SH-SY5Y (cell line): ENCODE data around the gene GREB1L.

Experiments used
- GATA2 ChIP-seq: IDR thresholded peaks from 2 replicates; pipeline ENCODE4 v1.6.1; 2011; ENCODE audit warnings: mild to moderate bottlenecking, low read depth, low read length
- GATA3 ChIP-seq: IDR thresholded peaks from 2 replicates; pipeline ENCODE4 v1.6.1; 2011; ENCODE audit warnings: low read depth, mild to moderate bottlenecking, low read length, moderate library complexity

GRCh38 chr18:21449367-21450290 is 207.6 kb downstream of the GREB1L start:
- TF ChIP-seq GATA3 (no peak), GATA2 (no peak)
